Neural cell (in vitro differentiated cells): ENCODE results near the gene ME3. TPM values are rescaled to one million over a fixed set of nuclear protein-coding genes. Genes with fewer than 3 reads are reported as not detected.

Experiments
- H2AFZ ChIP-seq: fragments of 200-600, 300-800 bp; sonication (generic), shearing (Covaris generic); 2 replicates; pipeline ENCODE4 v1.6.0; 2014; ENCODE audit warnings: low read depth, mild to moderate bottlenecking, antibody characterized with exemption, low read length, moderate library complexity
- H3F3A ChIP-seq: fragments of 200-600 bp; shearing (Covaris generic); 2 replicates; pipeline ENCODE4 v1.6.1; 2016; ENCODE audit warnings: mild to moderate bottlenecking, moderate library complexity, mixed read lengths, antibody characterized with exemption, low read length; ENCODE audit not compliant: insufficient read depth, poor library complexity, severe bottlenecking
- H3K27ac ChIP-seq: fragments of 200-600, 300-800 bp; sonication (generic), shearing (Covaris generic); 2 replicates; pipeline ENCODE4 v1.5.1; 2014; ENCODE audit warnings: mild to moderate bottlenecking, low read length, moderate library complexity
- H3K27me3 ChIP-seq: fragments of 300-800, 200-600 bp; sonication (generic), shearing (Covaris generic); 2 replicates; pipeline ENCODE4 v1.6.0; 2014; ENCODE audit warnings: mild to moderate bottlenecking, low read depth, low read length, moderate library complexity; ENCODE audit not compliant: insufficient read depth
- H3K36me3 ChIP-seq: fragments of 300-800, 200-600 bp; sonication (generic), shearing (Covaris generic); 2 replicates; pipeline ENCODE4 v1.5.1; 2014; ENCODE audit warnings: mild to moderate bottlenecking, antibody characterized with exemption, low read length, moderate library complexity; ENCODE audit not compliant: insufficient read depth
- H3K4me2 ChIP-seq: fragments of 300-800, 200-600 bp; sonication (generic), shearing (Covaris generic); 2 replicates; pipeline ENCODE4 v1.6.0; 2014; ENCODE audit warnings: mild to moderate bottlenecking, low read length
- H3K4me3 ChIP-seq: fragments of 300-800, 200-600 bp; sonication (generic), shearing (Covaris generic); 2 replicates; pipeline ENCODE4 v1.5.1; 2014; ENCODE audit warnings: mild to moderate bottlenecking, low read length, moderate library complexity
- H3K79me2 ChIP-seq: fragments of 200-600 bp; shearing (Covaris generic); replicated peaks from 2 replicates; pipeline ENCODE4 v1.6.0; 2014; ENCODE audit warnings: mild to moderate bottlenecking, low read length, moderate library complexity; ENCODE audit not compliant: insufficient read depth
- H3K9ac ChIP-seq: fragments of 300-800, 200-600 bp; sonication (generic), shearing (Covaris generic); 2 replicates; pipeline ENCODE4 v1.6.1; 2016; ENCODE audit warnings: mild to moderate bottlenecking, low read length, mixed read lengths
- H3K9me2 ChIP-seq: fragments of 200-600 bp; shearing (Covaris generic); 2 replicates; pipeline ENCODE4 v1.6.1; 2016; ENCODE audit warnings: mild to moderate bottlenecking, low read length, mixed read lengths; ENCODE audit not compliant: insufficient read depth
- H3K9me3 ChIP-seq: fragments of 200-600, 300-800 bp; sonication (generic), shearing (Covaris generic); 2 replicates; pipeline ENCODE4 v1.6.1; 2016; ENCODE audit warnings: mild to moderate bottlenecking, mixed run types, low read length, moderate library complexity, mixed read lengths
- H4K20me1 ChIP-seq: fragments of 200-600 bp; shearing (Covaris generic); 2 replicates; pipeline ENCODE4 v1.6.1; 2016; ENCODE audit warnings: mild to moderate bottlenecking, mixed run types; ENCODE audit not compliant: insufficient read depth
- EP300 ChIP-seq: fragments of 450-650 bp; conservative IDR thresholded peaks from 2 replicates; pipeline ENCODE4 v1.6.1; 2014; ENCODE audit warnings: antibody characterized with exemption, mild to moderate bottlenecking, moderate library complexity; ENCODE audit not compliant: poor library complexity, severe bottlenecking
- EZH2 ChIP-seq: fragments of 200-600, 300-800 bp; shearing (Covaris generic), sonication (generic); IDR thresholded peaks from 2 replicates; pipeline ENCODE4 v1.6.1; 2014; ENCODE audit warnings: antibody characterized with exemption, low read length, borderline replicate concordance, mild to moderate bottlenecking; ENCODE audit not compliant: insufficient read depth, poor library complexity, severe bottlenecking
- MXI1 ChIP-seq: fragments of 450-650 bp; conservative IDR thresholded peaks from 2 replicates; pipeline ENCODE4 v1.6.1; 2014; ENCODE audit warnings: antibody characterized with exemption, mild to moderate bottlenecking; ENCODE audit not compliant: poor library complexity, severe bottlenecking
- POLR2AphosphoS5 ChIP-seq: IDR thresholded peaks from 2 replicates; pipeline ENCODE4 v1.6.1; 2012
- RAD21 ChIP-seq: fragments of 450-650 bp; conservative IDR thresholded peaks from 2 replicates; pipeline ENCODE4 v1.6.1; 2014; ENCODE audit warnings: antibody characterized with exemption, mild to moderate bottlenecking, moderate library complexity
- SMC3 ChIP-seq: fragments of 450-650 bp; conservative IDR thresholded peaks from 2 replicates; pipeline ENCODE4 v1.6.1; 2014; ENCODE audit warnings: antibody characterized with exemption, mild to moderate bottlenecking, moderate library complexity; ENCODE audit not compliant: poor library complexity
- TAF1 ChIP-seq: IDR thresholded peaks from 2 replicates; pipeline ENCODE4 v1.6.1; 2012; ENCODE audit warnings: low read depth
- polyA plus RNA-seq: library from polyadenylated mRNA; depleted of rRNA; stranded (reverse); fragments of >200 nt; gene quantifications from 2 replicates; pipeline ENCODE4 v1.2.3, GENCODE V29; 2014
- TF ChIP-seq, protein P1 (sequence below): fragments of 450-650 bp; IDR thresholded peaks from 2 replicates; pipeline ENCODE4 v1.5.1; 2014; ENCODE audit warnings: antibody characterized with exemption, mild to moderate bottlenecking, moderate library complexity; ENCODE audit not compliant: poor library complexity, severe bottlenecking
- TF ChIP-seq, protein P2 (sequence below): IDR thresholded peaks from 2 replicates; pipeline ENCODE4 v1.6.1; 2012; ENCODE audit warnings: borderline replicate concordance

Gene ME3
- polyA plus RNA-seq, 1 donor from 2014 or later = 2.1 TPM

DNA sequence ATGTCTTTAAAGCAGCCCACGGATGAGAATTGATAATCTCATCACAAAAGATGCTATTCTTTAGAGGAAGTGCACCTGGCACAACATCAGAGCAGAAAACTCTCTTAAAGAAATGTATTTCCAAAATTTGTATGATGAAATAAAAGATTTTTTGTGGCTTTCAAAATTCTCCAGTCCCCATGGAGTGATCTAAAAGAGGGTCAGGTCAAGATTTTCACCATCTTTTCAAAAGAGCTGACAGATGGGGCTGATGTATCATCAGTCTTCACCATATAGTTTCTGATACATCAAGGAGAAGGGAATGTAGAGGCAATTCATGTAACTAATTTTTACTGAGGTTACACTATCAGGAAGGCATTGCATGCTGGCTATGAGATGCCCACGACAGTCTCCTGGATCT lies 11.7 kb downstream of the ME3 start:
- H3K9me2 ChIP-seq = no peaks in the 10 kb centered on the region
- TF ChIP-seq, protein P1, sequence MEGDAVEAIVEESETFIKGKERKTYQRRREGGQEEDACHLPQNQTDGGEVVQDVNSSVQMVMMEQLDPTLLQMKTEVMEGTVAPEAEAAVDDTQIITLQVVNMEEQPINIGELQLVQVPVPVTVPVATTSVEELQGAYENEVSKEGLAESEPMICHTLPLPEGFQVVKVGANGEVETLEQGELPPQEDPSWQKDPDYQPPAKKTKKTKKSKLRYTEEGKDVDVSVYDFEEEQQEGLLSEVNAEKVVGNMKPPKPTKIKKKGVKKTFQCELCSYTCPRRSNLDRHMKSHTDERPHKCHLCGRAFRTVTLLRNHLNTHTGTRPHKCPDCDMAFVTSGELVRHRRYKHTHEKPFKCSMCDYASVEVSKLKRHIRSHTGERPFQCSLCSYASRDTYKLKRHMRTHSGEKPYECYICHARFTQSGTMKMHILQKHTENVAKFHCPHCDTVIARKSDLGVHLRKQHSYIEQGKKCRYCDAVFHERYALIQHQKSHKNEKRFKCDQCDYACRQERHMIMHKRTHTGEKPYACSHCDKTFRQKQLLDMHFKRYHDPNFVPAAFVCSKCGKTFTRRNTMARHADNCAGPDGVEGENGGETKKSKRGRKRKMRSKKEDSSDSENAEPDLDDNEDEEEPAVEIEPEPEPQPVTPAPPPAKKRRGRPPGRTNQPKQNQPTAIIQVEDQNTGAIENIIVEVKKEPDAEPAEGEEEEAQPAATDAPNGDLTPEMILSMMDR = no peak
- TF ChIP-seq POLR2AphosphoS5 = no peak
- TF ChIP-seq, protein P2, sequence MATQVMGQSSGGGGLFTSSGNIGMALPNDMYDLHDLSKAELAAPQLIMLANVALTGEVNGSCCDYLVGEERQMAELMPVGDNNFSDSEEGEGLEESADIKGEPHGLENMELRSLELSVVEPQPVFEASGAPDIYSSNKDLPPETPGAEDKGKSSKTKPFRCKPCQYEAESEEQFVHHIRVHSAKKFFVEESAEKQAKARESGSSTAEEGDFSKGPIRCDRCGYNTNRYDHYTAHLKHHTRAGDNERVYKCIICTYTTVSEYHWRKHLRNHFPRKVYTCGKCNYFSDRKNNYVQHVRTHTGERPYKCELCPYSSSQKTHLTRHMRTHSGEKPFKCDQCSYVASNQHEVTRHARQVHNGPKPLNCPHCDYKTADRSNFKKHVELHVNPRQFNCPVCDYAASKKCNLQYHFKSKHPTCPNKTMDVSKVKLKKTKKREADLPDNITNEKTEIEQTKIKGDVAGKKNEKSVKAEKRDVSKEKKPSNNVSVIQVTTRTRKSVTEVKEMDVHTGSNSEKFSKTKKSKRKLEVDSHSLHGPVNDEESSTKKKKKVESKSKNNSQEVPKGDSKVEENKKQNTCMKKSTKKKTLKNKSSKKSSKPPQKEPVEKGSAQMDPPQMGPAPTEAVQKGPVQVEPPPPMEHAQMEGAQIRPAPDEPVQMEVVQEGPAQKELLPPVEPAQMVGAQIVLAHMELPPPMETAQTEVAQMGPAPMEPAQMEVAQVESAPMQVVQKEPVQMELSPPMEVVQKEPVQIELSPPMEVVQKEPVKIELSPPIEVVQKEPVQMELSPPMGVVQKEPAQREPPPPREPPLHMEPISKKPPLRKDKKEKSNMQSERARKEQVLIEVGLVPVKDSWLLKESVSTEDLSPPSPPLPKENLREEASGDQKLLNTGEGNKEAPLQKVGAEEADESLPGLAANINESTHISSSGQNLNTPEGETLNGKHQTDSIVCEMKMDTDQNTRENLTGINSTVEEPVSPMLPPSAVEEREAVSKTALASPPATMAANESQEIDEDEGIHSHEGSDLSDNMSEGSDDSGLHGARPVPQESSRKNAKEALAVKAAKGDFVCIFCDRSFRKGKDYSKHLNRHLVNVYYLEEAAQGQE = no peak
- no peak for TF ChIP-seq RAD21
- no peak for TF ChIP-seq EZH2
- no peak for TF ChIP-seq MXI1
- no peak for TF ChIP-seq EP300
- TF ChIP-seq TAF1 = no peak
- no peak overlapping the region for H2AFZ ChIP-seq
- H3K4me3 ChIP-seq = no peak overlapping the region
- no peaks in the 10 kb centered on the region for H3K79me2 ChIP-seq
- no peaks in the 10 kb centered on the region for H3K9me3 ChIP-seq
- H4K20me1 ChIP-seq = no peaks in the 10 kb centered on the region
- no peaks in the 10 kb centered on the region for H3F3A ChIP-seq
- no peaks in the 10 kb centered on the region for H3K27me3 ChIP-seq
- H3K9ac ChIP-seq = no peak overlapping the region
- H3K4me2 ChIP-seq = no peak overlapping the region
- H3K27ac ChIP-seq = no peak overlapping the region
- H3K36me3 ChIP-seq = no peaks in the 10 kb centered on the region

DNA sequence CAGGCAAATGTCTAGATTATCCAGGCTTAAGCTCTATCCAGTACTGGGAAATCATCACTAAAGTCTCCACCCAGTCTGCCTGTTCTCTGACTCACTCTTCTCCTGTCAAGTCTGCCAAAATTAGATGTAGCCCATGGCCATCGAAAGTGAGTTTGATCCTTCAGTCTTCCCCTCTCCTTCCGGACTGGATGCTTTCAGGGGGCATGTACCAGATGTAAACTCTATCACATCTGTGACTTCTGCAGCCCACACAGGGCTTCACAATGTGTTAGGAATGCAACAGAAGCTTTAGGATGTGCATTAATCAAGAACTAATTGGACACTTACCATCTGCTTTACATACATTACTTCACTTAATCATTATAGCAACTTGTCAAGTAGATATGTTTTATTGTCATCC lies 12.3 kb downstream of the ME3 start:
- Histone ChIP-seq H3F3A (no peaks in the 10 kb centered on the region), H3K4me3 (no peak overlapping the region), H3K36me3 (no peaks in the 10 kb centered on the region), H4K20me1 (no peaks in the 10 kb centered on the region), H3K27ac (no peak overlapping the region), H3K27me3 (no peaks in the 10 kb centered on the region), H3K9me3 (no peaks in the 10 kb centered on the region), H3K79me2 (no peaks in the 10 kb centered on the region), H3K9me2 (no peaks in the 10 kb centered on the region), H3K4me2 (no peak overlapping the region), H2AFZ (no peak overlapping the region), H3K9ac (no peak overlapping the region)
- TF ChIP-seq SMC3 (no peak), TAF1 (no peak), MXI1 (no peak), EZH2 (no peak), EP300 (no peak), RAD21 (no peak), POLR2AphosphoS5 (no peak)
- TF ChIP-seq, protein P2 = no peak
- TF ChIP-seq, protein P1 = no peak
